Measurements from ENCODE around the gene CNR2.

CNR2 gene

DNA sequence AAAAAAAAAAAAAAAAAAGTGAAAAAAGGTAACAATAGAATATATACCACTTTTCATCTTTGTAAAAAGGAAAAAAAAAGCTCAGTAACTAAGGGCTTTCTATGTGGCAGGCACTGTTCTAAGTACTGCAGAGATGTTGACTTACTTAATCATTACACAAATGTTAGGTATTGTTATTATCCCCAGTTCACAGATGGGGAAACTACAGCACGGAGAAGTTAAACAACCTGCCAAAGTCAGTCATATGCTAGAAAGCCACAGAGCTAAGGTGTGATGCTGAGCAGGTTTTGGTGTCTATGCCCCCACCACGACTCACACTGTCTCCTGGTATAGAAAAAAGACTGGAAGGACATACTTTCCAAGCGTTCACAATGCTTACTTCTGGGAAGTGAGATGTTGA, 39.9 kb upstream of the CNR2 start:
- H3K4me3 ChIP-seq (replicated peaks; ENCODE audit: low read depth, low read length), result no peak overlapping the region
- TF ChIP-seq, protein P1, sequence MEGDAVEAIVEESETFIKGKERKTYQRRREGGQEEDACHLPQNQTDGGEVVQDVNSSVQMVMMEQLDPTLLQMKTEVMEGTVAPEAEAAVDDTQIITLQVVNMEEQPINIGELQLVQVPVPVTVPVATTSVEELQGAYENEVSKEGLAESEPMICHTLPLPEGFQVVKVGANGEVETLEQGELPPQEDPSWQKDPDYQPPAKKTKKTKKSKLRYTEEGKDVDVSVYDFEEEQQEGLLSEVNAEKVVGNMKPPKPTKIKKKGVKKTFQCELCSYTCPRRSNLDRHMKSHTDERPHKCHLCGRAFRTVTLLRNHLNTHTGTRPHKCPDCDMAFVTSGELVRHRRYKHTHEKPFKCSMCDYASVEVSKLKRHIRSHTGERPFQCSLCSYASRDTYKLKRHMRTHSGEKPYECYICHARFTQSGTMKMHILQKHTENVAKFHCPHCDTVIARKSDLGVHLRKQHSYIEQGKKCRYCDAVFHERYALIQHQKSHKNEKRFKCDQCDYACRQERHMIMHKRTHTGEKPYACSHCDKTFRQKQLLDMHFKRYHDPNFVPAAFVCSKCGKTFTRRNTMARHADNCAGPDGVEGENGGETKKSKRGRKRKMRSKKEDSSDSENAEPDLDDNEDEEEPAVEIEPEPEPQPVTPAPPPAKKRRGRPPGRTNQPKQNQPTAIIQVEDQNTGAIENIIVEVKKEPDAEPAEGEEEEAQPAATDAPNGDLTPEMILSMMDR (IDR thresholded peaks at IDR 0.05; ENCODE audit: low read depth, low read length, missing control alignments), result no peak
- DNase-seq (ENCODE audit: extremely low read depth, low read depth), result no peak

GRCh38 chr1:23947366-23947765, 34.2 kb upstream of the CNR2 start:
- H3K4me3 ChIP-seq (replicated peaks; ENCODE audit: low read depth, low read length), result no peak overlapping the region
- DNase-seq (ENCODE audit: extremely low read depth, low read depth), result no peak
- TF ChIP-seq, protein P1 (IDR thresholded peaks at IDR 0.05; ENCODE audit: low read depth, low read length, missing control alignments), result no peak

DNA sequence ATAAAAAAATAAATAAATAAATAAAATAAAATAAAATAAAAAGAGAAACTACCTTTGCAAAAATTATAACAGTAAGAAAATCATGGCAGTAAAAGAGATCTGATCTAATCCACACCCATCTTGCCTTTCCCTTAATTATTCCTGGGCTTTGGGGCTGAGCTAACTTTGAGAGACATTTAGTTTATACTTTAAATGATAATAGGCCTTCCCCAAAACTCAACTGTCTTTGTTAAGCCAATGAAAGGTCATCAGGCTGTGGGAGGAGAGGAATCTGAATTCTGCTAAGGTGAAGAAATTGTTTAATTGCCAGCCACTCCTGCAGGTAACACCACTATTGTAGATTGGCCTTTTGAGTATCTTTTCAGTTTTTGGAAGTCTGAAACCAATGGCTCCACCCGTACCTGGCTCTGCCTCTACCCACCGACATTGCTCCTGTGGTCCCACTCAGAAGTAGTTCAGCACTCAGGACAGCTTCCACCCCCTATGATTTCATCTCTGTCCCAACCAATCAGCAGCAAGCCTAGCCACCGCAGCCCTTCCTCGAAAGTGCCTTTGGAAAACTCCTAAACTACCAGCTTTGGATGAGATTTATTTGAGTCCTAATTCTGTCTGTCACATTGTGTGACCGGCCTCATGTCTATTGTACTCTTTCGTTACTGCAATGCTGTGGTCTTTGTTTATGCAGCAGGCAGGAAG, 23.5 kb upstream of the CNR2 start:
- DNase-seq (ENCODE audit: extremely low read depth, low read depth), result no peak
- no peak overlapping the region for H3K4me3 ChIP-seq (replicated peaks; ENCODE audit: low read depth, low read length)
- TF ChIP-seq, protein P1 (IDR thresholded peaks at IDR 0.05; ENCODE audit: low read depth, low read length, missing control alignments), result no peak

GRCh38 chr1:23931491-23931880, 18.3 kb upstream of the CNR2 start:
- DNase-seq (ENCODE audit: extremely low read depth, low read depth), result no peak
- TF ChIP-seq, protein P1 (IDR thresholded peaks at IDR 0.05; ENCODE audit: low read depth, low read length, missing control alignments), result no peak
- no peak overlapping the region for H3K4me3 ChIP-seq (replicated peaks; ENCODE audit: low read depth, low read length)

GRCh38 chr1:23930861-23931490, 17.8 kb upstream of the CNR2 start:
- no peak overlapping the region for H3K4me3 ChIP-seq (replicated peaks; ENCODE audit: low read depth, low read length)
- no peak for DNase-seq (ENCODE audit: extremely low read depth, low read depth)
- TF ChIP-seq, protein P1 (IDR thresholded peaks at IDR 0.05; ENCODE audit: low read depth, low read length, missing control alignments), result no peak

- TF ChIP-seq, protein P1 (IDR thresholded peaks at IDR 0.05; ENCODE audit: low read depth, low read length, missing control alignments), result no peak
- no peak overlapping the region for H3K4me3 ChIP-seq (replicated peaks; ENCODE audit: low read depth, low read length)
- no peak for DNase-seq (ENCODE audit: extremely low read depth, low read depth)
Observed at GRCh38 chr1:23930270-23930669, 17.1 kb upstream of the CNR2 start.

All from HFF-Myc (cell line).